GM23248 (cell line): ENCODE measurements around the gene KRTAP10-8. TPM values are rescaled to one million over a fixed set of nuclear protein-coding genes. Genes with fewer than 3 reads are reported as not detected.
"Not testable (repeated sequence)": the region's sequence is repeated elsewhere in the genome, so short reads cannot be mapped to it uniquely, and the experiment has no call there.

Experiments
- DNase-seq: peaks from one replicate; pipeline ENCODE4 v3.0.0-alpha.2; 2015
- H2AFZ ChIP-seq: fragments of 200-600 bp; sonication (generic); 2 replicates; pipeline ENCODE4 v1.6.1; 2016; ENCODE audit warnings: antibody characterized with exemption
- H3F3A ChIP-seq: fragments of 200-600 bp; sonication (generic); 2 replicates; pipeline ENCODE4 v1.6.1; 2016; ENCODE audit warnings: mild to moderate bottlenecking, antibody characterized with exemption, mixed run types; ENCODE audit not compliant: insufficient read depth
- H3K27ac ChIP-seq: fragments of 200-600 bp; sonication (generic); 2 replicates; pipeline ENCODE4 v1.5.1; 2016; ENCODE audit warnings: mild to moderate bottlenecking
- H3K27me3 ChIP-seq: fragments of 200-600 bp; sonication (generic); replicated peaks from 2 replicates; pipeline ENCODE4 v1.6.1; 2016; ENCODE audit warnings: mild to moderate bottlenecking; ENCODE audit not compliant: insufficient read depth
- H3K36me3 ChIP-seq: fragments of 200-600 bp; sonication (generic); 2 replicates; pipeline ENCODE4 v1.6.1; 2016; ENCODE audit warnings: low read depth, mild to moderate bottlenecking
- H3K4me1 ChIP-seq: fragments of 200-600 bp; sonication (generic); 2 replicates; pipeline ENCODE4 v1.6.1; 2016; ENCODE audit warnings: mild to moderate bottlenecking; ENCODE audit not compliant: insufficient read depth
- H3K4me2 ChIP-seq: fragments of 200-600 bp; sonication (generic); one replicate; pipeline ENCODE4 v1.6.1; 2016; ENCODE audit warnings: mild to moderate bottlenecking; ENCODE audit not compliant: unreplicated experiment
- H3K4me3 ChIP-seq: fragments of 200-600 bp; sonication (generic); 2 replicates; pipeline ENCODE4 v1.5.1; 2016; ENCODE audit warnings: mild to moderate bottlenecking
- H3K79me2 ChIP-seq: fragments of 200-600 bp; sonication (generic); 2 replicates; pipeline ENCODE4 v1.6.1; 2016; ENCODE audit warnings: mild to moderate bottlenecking; ENCODE audit not compliant: insufficient read depth
- H3K9ac ChIP-seq: fragments of 200-600 bp; sonication (generic); 2 replicates; pipeline ENCODE4 v1.6.1; 2016; ENCODE audit warnings: mild to moderate bottlenecking
- H3K9me2 ChIP-seq: fragments of 200-600 bp; sonication (generic); 2 replicates; pipeline ENCODE4 v1.6.1; 2016; ENCODE audit warnings: mixed run types, mild to moderate bottlenecking, moderate library complexity; ENCODE audit not compliant: insufficient read depth
- H3K9me3 ChIP-seq: fragments of 200-600 bp; sonication (generic); one replicate; pipeline ENCODE4 v1.6.1; 2017; ENCODE audit warnings: low read depth
- H4K20me1 ChIP-seq: fragments of 200-600 bp; sonication (generic); 2 replicates; pipeline ENCODE4 v1.6.0; 2016; ENCODE audit not compliant: insufficient read depth
- EZH2 ChIP-seq: fragments of 200-600 bp; sonication (generic); IDR thresholded peaks from 2 replicates; pipeline ENCODE4 v1.6.1; 2018; ENCODE audit warnings: antibody characterized with exemption, mild to moderate bottlenecking; ENCODE audit not compliant: insufficient read depth, poor library complexity, severe bottlenecking
- EZH2phosphoT487 ChIP-seq: fragments of 200-600 bp; sonication (generic); IDR thresholded peaks from 2 replicates; pipeline ENCODE4 v1.6.1; 2018; ENCODE audit warnings: antibody characterized with exemption, moderate library complexity, mild to moderate bottlenecking, low read depth; ENCODE audit not compliant: insufficient read depth
- WGBS, 2 experiments: methylation state at CpG; one replicate each; pipeline ENCODE4 v1.1.6; 2015 to 2017; ENCODE audit warnings: low lambda C conversion rate in 2 of 2, low coverage in 1 of 2; ENCODE audit errors: missing lambda C conversion rate in 2 of 2; 5-methylcytosine and 5-hydroxymethylcytosine counted together
- in situ Hi-C: fragments of 300-500 bp; cut with MboI; formaldehyde crosslinking; loops from 2 replicates; pipeline ENCODE4 v1.15.0; 2020
- polyA plus RNA-seq: library from polyadenylated mRNA; unstranded; fragments of >200 nt; fragmentation: Nextera tagmentation; extraction: Ambion mirVana; gene quantifications from 2 replicates; pipeline ENCODE4 v1.2.1, GENCODE V29; 2016
- total RNA-seq: library from RNA; depleted of rRNA; stranded (reverse); fragments of >200 nt; shearing (Covaris generic); gene quantifications from 2 replicates; pipeline ENCODE4 v1.2.3, GENCODE V29; 2014

The KRTAP10-8 gene
- total and polyA plus RNA-seq, 2 experiments from 2014 or later = not detected

GRCh38 chr21:44606495-44606894, 5.4 kb upstream of the KRTAP10-8 start:
- Histone ChIP-seq H3K4me1 (no peaks in the 10 kb centered on the region), H3K27me3 (0 out of 2 replicates have a peak, but pooled peaks cover 6% of the 10 kb centered on the region), H3K36me3 (no peaks in the 10 kb centered on the region), H4K20me1 (no peaks in the 10 kb centered on the region), H3K4me3 (no peak overlapping the region), H3K9ac (no peak overlapping the region), H3K9me3 (no peaks in the 10 kb centered on the region), H3F3A (no peaks in the 10 kb centered on the region), H2AFZ (no peak overlapping the region), H3K27ac (no peak overlapping the region), H3K4me2 (no peak overlapping the region), H3K79me2 (no peaks in the 10 kb centered on the region), H3K9me2 (no peaks in the 10 kb centered on the region)
- WGBS, 2 experiments = 37 to 39% methylated on average over 4 of the region's 4 CpGs
- no peak for TF ChIP-seq EZH2phosphoT487
- TF ChIP-seq EZH2 = no peak
- in situ Hi-C loops = no loop called here
- DNase-seq = no peak

DNA sequence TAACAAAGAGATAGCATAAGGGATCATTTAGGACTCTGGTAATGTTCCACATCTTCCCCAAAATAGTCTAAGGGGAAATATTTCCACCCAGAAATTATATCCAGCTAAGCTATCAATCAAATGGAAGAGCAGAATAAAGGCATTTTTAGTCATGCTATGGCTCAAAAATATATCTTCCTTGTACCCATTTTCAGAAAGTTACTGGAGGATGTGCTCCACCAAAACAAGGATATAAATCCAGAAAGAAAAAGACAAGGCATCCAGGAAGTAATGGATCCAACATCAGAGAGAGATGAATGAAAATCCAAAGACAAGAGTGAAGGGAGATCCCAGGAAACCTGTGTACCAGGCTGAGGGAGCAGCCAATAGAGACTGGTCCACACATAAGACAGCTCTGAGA, 2.7 kb upstream of the KRTAP10-8 start:
- Histone ChIP-seq H3F3A (no peaks in the 10 kb centered on the region), H3K9me2 (no peaks in the 10 kb centered on the region), H2AFZ (no peak overlapping the region), H3K4me3 (no peak overlapping the region), H3K79me2 (no peaks in the 10 kb centered on the region), H3K27ac (no peak overlapping the region), H3K4me2 (no peak overlapping the region), H3K9me3 (no peaks in the 10 kb centered on the region), H3K27me3 (0 out of 2 replicates have a peak, but pooled peaks cover 4% of the 10 kb centered on the region), H3K36me3 (no peaks in the 10 kb centered on the region), H3K4me1 (no peaks in the 10 kb centered on the region), H4K20me1 (no peaks in the 10 kb centered on the region), H3K9ac (no peak overlapping the region)
- in situ Hi-C loops = no loop called here
- no peak for DNase-seq
- no peak for TF ChIP-seq EZH2phosphoT487
- TF ChIP-seq EZH2 = no peak

DNA sequence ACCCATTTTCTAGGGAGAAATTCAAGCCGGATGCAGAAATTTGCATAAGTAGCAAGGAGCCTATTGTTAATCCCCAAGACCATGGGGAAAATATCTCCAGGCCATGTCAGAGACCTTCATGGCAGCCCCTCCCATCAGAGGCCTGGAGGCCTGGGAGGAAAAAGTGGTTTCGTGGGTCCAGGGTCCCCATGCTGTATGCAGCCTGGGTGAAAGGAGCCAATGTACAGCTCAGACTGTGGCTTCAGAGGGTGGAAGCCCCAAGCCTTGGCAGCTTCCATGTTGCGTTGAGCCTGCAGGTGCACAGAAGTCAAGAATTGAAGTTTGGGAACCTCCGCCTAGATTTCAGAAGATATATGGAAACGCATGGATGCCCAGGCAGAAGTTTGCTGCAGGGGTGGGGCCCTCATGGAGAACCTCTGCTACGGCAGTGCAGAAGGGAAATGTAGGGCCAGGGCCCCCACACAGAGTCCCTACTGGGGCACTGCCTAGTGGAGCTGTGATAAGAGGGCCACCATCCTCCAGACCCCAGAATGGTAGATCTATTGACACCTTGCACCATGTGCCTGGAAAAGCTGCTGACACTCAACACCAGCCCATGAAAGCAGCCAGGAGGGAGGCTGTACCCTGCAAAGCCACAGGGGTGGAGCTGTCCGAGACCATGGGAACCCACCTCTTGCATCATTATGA, 1.6 kb upstream of the KRTAP10-8 start:
- H3K4me1 ChIP-seq, H3K36me3 ChIP-seq, H3K9me2 ChIP-seq, H3F3A ChIP-seq, in situ Hi-C loops, H4K20me1 ChIP-seq, H3K27ac ChIP-seq, H2AFZ ChIP-seq, H3K9ac ChIP-seq, DNase-seq, H3K27me3 ChIP-seq, H3K9me3 ChIP-seq, H3K4me3 ChIP-seq, H3K4me2 ChIP-seq, H3K79me2 ChIP-seq: not testable (repeated sequence)
- 26 to 43% methylated on average over 7 of the region's 7 CpGs for whole genome bisulfite sequencing, 2 experiments

- Histone ChIP-seq H3F3A (no peaks in the 10 kb centered on the region), H3K4me2 (no peak overlapping the region), H3K9ac (no peak overlapping the region), H3K27me3 (no peaks in the 10 kb centered on the region), H3K27ac (no peak overlapping the region), H3K79me2 (no peaks in the 10 kb centered on the region), H2AFZ (no peak overlapping the region), H3K4me3 (no peak overlapping the region), H3K9me3 (no peaks in the 10 kb centered on the region), H3K9me2 (no peaks in the 10 kb centered on the region), H4K20me1 (no peaks in the 10 kb centered on the region), H3K36me3 (no peaks in the 10 kb centered on the region), H3K4me1 (no peaks in the 10 kb centered on the region)
- in situ Hi-C loops = no loop called here
- TF ChIP-seq EZH2phosphoT487 (no peak), EZH2 (no peak)
- DNase-seq = no peak
- 29 to 39% methylated on average over 4 of the region's 4 CpGs for WGBS, 2 experiments
These were observed 328 bp upstream of the KRTAP10-8 start for GRCh38 chr21:44611551-44611950.

- H3K9me2 ChIP-seq = no peaks in the 10 kb centered on the region
- H3K27me3 ChIP-seq = no peaks in the 10 kb centered on the region; the same call in 1 of the 2 replicates
- TF ChIP-seq EZH2 = no peak
- TF ChIP-seq EZH2phosphoT487 = no peak
- no peak for DNase-seq
- in situ Hi-C loops = no loop called here
- H2AFZ ChIP-seq = no peak overlapping the region
- no peaks in the 10 kb centered on the region for H3F3A ChIP-seq
- H3K9me3 ChIP-seq = no peaks in the 10 kb centered on the region
- H3K36me3 ChIP-seq = no peaks in the 10 kb centered on the region
- H3K4me3 ChIP-seq = no peak overlapping the region
- H3K9ac ChIP-seq = no peak overlapping the region
- H3K4me1 ChIP-seq = no peaks in the 10 kb centered on the region
- H3K79me2 ChIP-seq = no peaks in the 10 kb centered on the region
- H3K4me2 ChIP-seq = no peak overlapping the region
- WGBS, 2 experiments = 42 to 55% methylated on average over 12 to 13 of the region's 13 CpGs
- no peaks in the 10 kb centered on the region for H4K20me1 ChIP-seq
- H3K27ac ChIP-seq = no peak overlapping the region
These were observed 870 bp downstream of the KRTAP10-8 start for GRCh38 chr21:44612669-44613229.
